Chondrocyte (in vitro differentiated cells): Measurements from ENCODE around the gene LHFPL6. TPM values are rescaled to one million over a fixed set of nuclear protein-coding genes. Genes with fewer than 3 reads are reported as not detected.

Source experiments
- DNase-seq: peaks from one replicate; pipeline ENCODE4 v3.0.0; 2021; ENCODE audit warnings: mixed read lengths, low spot score
- H3K27ac Mint-ChIP-seq: one replicate; pipeline ENCODE4 v1.8.0; 2021; ENCODE audit warnings: mild to moderate bottlenecking, moderate library complexity, mixed read lengths; ENCODE audit not compliant: unreplicated experiment
- H3K27me3 Mint-ChIP-seq: 2 replicates; pipeline ENCODE4 v1.8.0; 2021; ENCODE audit warnings: low read depth, mixed read lengths
- H3K36me3 Mint-ChIP-seq: 2 replicates; pipeline ENCODE4 v1.8.0; 2021; ENCODE audit warnings: low read depth, mixed read lengths
- H3K4me1 Mint-ChIP-seq: 2 replicates; pipeline ENCODE4 v1.8.0; 2021; ENCODE audit warnings: low read depth, mild to moderate bottlenecking, mixed read lengths
- H3K4me3 Mint-ChIP-seq: one replicate; pipeline ENCODE4 v1.8.0; 2021; ENCODE audit warnings: mild to moderate bottlenecking, moderate library complexity, mixed read lengths; ENCODE audit not compliant: unreplicated experiment
- H3K9me3 Mint-ChIP-seq: 2 replicates; pipeline ENCODE4 v1.8.0; 2021; ENCODE audit warnings: low read depth, mixed read lengths
- total RNA-seq: library from RNA; stranded (reverse); gene quantifications from 3 replicates; pipeline ENCODE4 v1.2.1, GENCODE V29; 2021
- TF ChIP-seq, protein P1 (sequence below): fragments of 200-600 bp; sonication (generic); IDR thresholded peaks from 2 replicates; pipeline ENCODE4 v1.5.0; 2021; ENCODE audit warnings: antibody characterized with exemption, mild to moderate bottlenecking, moderate library complexity

LHFPL6 gene
- total RNA-seq, 1 donor from 2014 or later = 101 TPM

DNA sequence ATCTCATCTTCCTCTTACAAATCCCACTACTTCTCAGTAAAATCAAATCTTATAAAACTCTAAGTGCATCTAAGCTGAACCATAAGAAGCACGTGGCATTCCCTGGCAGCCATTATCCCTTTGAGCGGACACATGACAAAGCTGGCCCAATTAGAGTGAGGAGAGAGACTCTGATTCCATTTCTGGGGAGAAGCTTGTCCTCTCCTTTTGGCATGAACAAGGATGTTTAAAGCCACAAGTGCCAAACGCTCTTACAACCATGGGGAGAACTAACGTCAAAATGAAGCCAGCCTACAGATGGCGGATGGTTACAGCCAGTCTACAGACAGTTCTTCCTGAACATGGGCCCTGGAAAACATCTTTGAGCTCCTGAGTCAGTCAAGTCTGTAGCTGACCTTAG is 231.3 kb downstream of the LHFPL6 start:
- H3K9me3 Mint-ChIP-seq = no peaks in the 10 kb centered on the region
- no peak for DNase-seq
- H3K27ac Mint-ChIP-seq = no peak overlapping the region
- TF ChIP-seq, protein P1, sequence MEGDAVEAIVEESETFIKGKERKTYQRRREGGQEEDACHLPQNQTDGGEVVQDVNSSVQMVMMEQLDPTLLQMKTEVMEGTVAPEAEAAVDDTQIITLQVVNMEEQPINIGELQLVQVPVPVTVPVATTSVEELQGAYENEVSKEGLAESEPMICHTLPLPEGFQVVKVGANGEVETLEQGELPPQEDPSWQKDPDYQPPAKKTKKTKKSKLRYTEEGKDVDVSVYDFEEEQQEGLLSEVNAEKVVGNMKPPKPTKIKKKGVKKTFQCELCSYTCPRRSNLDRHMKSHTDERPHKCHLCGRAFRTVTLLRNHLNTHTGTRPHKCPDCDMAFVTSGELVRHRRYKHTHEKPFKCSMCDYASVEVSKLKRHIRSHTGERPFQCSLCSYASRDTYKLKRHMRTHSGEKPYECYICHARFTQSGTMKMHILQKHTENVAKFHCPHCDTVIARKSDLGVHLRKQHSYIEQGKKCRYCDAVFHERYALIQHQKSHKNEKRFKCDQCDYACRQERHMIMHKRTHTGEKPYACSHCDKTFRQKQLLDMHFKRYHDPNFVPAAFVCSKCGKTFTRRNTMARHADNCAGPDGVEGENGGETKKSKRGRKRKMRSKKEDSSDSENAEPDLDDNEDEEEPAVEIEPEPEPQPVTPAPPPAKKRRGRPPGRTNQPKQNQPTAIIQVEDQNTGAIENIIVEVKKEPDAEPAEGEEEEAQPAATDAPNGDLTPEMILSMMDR = no peak
- no peaks in the 10 kb centered on the region for H3K27me3 Mint-ChIP-seq
- peaks cover 39% of the 10 kb centered on the region for H3K4me1 Mint-ChIP-seq
- no peaks in the 10 kb centered on the region for H3K36me3 Mint-ChIP-seq
- H3K4me3 Mint-ChIP-seq = no peak overlapping the region

DNA sequence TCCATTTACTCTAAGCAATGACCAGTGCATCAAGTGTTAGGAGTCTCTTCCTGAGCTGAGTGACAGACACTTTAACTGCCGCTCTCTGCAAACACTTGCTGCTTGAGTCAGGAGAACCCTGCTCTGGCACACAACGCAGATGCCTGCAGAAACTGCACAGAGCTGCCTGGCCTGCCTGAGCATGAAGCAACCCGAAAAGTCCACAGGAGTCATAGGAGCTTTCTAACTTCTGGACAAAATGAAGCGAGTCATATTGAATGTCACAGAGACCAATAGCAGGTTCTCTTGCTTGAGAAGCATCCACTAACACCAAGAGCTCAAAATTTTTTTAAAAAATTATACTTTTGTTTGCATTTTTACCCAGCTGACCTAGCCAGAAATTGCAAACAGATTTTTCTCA is 232.4 kb downstream of the LHFPL6 start:
- Mint-ChIP-seq H3K4me3 (no peak overlapping the region), H3K27me3 (no peaks in the 10 kb centered on the region), H3K9me3 (no peaks in the 10 kb centered on the region), H3K27ac (no peak overlapping the region), H3K4me1 (peaks cover 34% of the 10 kb centered on the region), H3K36me3 (no peaks in the 10 kb centered on the region)
- no peak for DNase-seq
- TF ChIP-seq, protein P1 = no peak

DNA sequence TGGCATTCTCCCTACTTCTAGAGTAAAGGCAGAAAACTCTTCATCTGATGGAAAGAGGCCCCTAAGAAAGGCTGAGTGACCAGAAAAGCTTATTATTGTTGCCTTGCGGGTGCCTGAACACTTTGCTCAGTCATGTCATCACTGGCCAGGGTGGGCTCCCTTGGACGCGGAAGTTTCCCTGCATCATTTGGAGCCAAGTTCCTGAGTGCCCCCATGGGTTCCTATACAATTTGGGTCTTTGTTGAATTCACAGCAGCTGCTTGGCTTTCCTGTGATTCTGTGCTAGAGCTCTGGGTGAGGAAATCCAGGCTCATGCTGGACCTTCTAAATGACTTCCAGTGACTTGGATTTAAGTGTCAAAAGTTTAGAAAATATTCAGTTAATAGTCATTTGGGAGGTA is 232.9 kb downstream of the LHFPL6 start:
- Mint-ChIP-seq H3K27ac (no peak overlapping the region), H3K27me3 (no peaks in the 10 kb centered on the region), H3K9me3 (no peaks in the 10 kb centered on the region), H3K4me3 (no peak overlapping the region), H3K36me3 (no peaks in the 10 kb centered on the region), H3K4me1 (peaks cover 37% of the 10 kb centered on the region)
- DNase-seq = no peak
- TF ChIP-seq, protein P1 = no peak

DNA sequence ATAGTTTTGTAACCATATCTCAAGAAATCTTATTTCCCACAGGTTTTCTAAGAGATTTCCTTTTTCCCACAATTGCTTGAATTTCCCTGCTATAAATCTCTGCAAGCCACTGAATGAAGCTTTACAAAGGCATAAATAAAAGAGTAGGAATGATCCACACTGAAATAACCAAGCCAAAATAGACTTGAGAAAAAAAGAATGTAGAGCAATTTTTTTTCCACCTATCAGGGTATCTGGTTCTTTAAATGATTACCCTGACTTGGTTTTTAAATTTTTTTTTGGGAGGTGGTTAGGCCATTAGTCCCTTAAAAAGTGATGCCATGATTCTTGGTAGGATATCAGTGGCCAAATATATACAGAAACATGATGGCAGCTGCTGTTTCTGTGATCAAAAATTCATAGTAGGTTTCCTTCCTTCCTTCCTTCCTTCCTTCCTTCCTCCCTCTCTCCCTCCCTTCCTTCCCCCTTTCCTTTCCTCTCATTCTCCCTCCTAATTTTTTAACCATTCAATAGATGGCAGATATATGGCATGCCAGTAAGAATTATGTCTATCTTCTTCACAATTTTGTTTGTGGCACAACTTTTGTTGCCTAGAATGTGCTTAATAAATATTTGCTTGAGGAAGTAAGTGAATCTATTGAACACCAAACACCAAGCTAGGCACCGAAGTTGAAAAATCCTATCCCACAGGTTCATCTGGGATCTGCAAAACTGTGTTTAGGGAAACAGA is 233.7 kb downstream of the LHFPL6 start:
- peaks cover 39% of the 10 kb centered on the region for H3K4me1 Mint-ChIP-seq
- H3K36me3 Mint-ChIP-seq = no peaks in the 10 kb centered on the region
- H3K27ac Mint-ChIP-seq = no peak overlapping the region
- H3K9me3 Mint-ChIP-seq = no peaks in the 10 kb centered on the region
- H3K4me3 Mint-ChIP-seq = no peak overlapping the region
- DNase-seq = no peak
- TF ChIP-seq, protein P1 = no peak
- no peaks in the 10 kb centered on the region for H3K27me3 Mint-ChIP-seq

DNA sequence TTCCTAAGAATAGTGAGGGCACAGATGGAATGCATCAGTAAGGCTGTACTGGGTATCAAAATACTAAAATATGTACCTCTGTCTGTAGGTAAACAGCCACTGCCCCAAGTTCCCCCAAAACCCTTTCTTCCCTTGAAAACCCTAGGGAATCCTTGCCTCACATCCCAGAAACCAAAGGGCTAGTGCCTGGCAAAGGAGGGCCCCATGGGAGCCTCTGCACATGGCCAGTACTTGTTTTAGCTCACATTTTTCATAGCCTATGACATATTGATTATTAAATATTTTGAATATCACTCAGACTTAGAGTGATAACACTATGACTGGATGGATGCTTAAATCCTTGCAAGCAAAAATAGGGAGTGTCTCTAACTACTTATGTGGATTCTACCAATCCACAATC is 237.1 kb downstream of the LHFPL6 start:
- Mint-ChIP-seq H3K36me3 (no peaks in the 10 kb centered on the region), H3K4me1 (peaks cover 31% of the 10 kb centered on the region)
- TF ChIP-seq, protein P1 = no peak

More for the DNA sequence above, 237.1 kb downstream of the LHFPL6 start:
- Mint-ChIP-seq H3K27me3 (no peaks in the 10 kb centered on the region), H3K27ac (peak overlapping the region; percentile 11), H3K4me3 (no peak overlapping the region), H3K9me3 (no peaks in the 10 kb centered on the region)
- DNase-seq = no peak
